G401.6 (cell line): ENCODE results near the gene MROH8.
"Not testable (repeated sequence)": the region's sequence is repeated elsewhere in the genome, so short reads cannot be mapped to it uniquely, and the experiment has no call there.

Experiments
- FAIRE-seq: peaks from 2 replicates; lab custom pipeline; 2012; peaks lifted over from hg19 to GRCh38; lab: Jason Lieb, UNC

Gene MROH8

DNA sequence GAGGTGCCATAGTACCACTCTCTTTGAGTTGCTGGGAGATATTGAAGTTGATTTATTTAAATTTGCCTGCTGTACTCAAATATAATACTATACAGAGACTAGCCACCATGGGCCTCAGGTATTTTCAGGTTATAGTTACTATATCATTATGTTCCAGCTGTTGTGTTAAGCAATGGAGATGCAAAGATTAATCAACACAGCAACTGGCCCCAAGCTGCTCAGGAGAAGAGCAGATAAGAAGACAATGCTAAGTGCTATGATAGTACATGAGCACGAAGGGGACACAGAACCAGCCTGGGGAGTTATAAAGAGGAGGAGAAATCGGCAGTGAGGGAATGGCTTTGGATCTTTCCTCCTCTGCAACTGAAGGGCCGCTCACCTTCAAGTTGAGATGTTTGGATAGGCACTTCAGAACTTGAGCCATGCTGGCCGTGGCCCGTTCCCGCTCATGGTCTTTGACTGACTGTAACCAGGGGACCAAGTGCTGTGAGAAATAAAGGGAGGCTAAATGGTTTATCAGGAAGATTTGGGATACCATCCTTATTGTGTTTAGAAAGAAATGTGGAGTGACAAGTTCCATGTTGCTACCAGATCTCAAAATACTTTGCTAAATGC is 24.6 kb downstream of the MROH8 start:
- FAIRE-seq = no peak

DNA sequence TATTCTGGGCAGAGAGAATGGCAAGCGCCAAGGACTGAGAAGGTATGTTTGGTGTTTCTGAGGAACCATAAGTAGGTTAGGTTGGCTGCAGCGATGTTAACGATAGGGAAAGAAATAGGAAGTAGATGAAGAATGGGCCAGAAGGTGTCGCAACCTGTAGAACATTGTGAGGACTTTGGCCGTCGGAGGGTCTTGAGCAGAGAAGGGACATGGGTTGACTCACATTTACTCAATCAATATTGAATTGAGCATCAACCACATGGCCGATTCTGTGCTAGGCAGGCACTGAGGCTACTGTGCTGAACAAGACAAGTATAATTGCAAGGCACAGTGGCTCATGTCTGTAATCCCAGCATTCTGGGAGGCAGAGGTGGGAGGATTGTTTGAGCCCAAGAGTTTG is 27.1 kb downstream of the MROH8 start:
- FAIRE-seq = no peak

DNA sequence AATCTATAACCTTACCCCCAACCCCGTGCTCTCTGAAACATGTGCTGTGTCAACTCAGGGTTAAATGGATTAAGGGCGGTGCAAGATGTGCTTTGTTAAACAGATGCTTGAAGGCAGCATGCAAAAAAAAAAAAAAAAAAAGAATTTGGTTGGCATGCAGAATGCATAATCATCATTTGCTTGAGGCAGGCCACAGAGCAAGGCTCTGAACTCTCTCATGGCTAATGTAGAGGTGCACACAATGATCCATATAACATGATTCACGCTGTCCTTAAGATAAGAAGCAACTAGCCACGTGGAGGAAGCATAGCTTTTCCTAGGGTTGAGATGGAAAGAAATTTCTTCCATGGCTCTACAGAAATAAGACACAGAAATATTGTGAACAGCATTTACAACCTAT is 27.8 kb downstream of the MROH8 start:
- no peak for FAIRE-seq

GRCh38 chr20:37150864-37151263 is 28.5 kb downstream of the MROH8 start:
- not testable (repeated sequence) for FAIRE-seq

DNA sequence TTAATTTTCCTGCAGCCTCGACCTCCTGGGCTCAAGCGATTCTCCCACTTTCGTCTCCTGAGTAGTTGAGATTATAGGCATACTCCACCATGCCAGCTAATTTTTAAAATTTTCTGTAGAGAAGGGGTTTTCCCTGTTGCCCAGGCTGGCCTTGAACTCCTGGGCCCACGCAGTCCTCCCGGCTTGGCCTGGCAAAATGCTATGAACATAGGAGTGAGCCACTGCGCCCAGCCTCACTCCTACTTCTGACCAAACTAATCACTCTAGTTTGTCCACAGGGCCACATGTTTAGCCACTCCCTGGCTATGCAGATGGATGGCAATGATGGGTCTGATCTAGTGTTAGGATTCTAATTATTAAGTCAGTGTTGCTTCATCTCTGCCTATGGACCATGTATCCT is 32.1 kb downstream of the MROH8 start:
- FAIRE-seq = no peak

GRCh38 chr20:37144856-37145404 is 34.4 kb downstream of the MROH8 start:
- no peak for FAIRE-seq

DNA sequence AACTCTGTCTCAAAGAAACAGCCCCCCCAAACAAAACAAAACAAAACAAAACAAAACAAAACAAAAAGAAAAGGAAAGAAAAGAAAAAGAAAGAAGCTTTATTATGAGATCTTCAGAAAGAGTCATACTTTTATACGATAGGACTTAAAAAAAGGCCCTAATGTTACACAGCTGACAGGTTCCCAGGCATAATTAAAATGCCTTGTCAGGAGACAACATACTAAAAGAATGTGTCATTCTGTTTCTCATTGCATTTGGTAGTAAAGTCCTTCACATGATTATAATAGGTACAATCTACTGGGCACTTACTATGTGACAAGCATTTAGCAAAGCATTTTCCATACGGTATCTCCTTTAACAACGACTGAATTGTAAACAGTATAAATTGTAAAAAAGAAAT is 36.6 kb downstream of the MROH8 start:
- no peak for FAIRE-seq

- FAIRE-seq = no peak
Observed at GRCh38 chr20:37137547-37137946, 41.8 kb downstream of the MROH8 start.

DNA sequence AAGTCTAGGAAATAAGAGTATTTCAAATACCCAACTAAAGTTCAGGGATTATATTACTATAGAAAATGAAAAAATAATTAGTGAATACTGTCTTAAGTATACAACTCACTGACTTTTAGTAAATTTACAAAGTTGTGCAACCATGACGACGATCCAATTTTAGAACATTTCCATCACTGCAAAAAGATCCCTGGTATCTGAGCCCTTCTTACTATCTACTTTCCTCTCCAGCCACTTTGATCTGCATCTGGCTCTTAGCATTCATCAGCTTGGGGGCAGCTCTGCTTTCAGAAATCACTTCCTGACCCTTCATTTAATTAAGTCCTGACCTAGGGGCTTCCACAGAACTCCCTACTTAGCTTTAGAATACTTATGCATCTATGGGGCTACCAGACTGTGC is 45.4 kb downstream of the MROH8 start:
- FAIRE-seq = no peak

DNA sequence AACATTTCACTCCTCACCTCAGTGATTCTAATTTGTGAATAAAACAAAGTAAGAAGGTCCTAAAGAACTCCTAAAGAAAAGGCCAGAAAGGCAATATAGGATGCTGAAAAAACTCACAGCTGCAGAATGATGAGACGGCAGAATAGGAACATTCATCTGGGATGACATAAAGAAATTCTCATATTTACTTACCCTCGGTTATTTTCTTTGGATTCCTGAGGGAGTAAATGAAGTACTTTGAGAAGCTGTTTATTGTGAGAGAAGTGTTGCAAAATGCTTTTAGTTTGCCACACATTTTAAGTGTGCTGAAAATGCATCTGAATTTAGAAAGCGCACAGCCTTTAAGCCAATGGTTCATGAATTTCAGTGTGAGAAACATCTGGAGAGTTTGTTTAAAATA is 47.9 kb downstream of the MROH8 start:
- no peak for FAIRE-seq

DNA sequence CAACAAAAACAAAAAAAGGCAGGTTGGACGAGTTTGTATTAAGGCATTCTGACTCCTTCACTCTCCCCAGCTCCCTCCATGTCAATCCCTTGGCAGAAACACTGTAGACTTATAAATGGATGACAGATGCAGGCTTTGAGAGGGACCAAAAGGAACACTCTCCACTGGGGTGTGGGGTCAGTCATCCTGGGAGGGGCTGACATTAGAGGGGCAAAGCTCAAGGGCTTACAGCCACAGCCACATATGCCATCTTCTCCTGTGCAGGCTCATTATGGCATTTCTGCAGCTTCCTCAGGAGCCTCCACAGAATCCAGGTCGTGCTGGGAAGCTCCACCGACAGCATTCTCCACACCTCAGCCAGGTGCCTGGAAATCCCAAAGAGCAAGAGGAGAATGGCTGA is 50.5 kb downstream of the MROH8 start:
- no peak for FAIRE-seq

DNA sequence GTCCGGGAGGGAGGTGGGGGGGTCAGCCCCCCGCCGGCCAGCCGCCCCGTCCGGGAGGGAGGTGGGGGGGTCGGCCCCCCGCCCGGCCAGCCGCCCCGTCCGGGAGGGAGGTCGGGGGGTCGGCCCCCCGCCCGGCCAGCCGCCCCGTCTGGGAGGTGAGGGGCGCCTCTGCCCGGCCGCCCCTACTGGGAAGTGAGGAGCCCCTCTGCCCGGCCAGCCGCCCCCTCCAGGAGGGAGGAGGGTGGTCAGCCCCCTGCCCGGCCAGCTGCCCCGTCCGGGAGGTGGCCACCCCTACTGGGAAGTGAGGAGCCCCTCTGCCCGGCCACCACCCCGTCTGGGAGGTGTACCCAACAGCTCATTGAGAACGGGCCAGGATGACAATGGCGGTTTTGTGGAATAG is 53.1 kb downstream of the MROH8 start:
- FAIRE-seq = not testable (repeated sequence)

GRCh38 chr20:37123441-37123840 is 55.9 kb downstream of the MROH8 start:
- FAIRE-seq = no peak

- FAIRE-seq = no peak
Observed at GRCh38 chr20:37120497-37120896, 58.9 kb downstream of the MROH8 start.

DNA sequence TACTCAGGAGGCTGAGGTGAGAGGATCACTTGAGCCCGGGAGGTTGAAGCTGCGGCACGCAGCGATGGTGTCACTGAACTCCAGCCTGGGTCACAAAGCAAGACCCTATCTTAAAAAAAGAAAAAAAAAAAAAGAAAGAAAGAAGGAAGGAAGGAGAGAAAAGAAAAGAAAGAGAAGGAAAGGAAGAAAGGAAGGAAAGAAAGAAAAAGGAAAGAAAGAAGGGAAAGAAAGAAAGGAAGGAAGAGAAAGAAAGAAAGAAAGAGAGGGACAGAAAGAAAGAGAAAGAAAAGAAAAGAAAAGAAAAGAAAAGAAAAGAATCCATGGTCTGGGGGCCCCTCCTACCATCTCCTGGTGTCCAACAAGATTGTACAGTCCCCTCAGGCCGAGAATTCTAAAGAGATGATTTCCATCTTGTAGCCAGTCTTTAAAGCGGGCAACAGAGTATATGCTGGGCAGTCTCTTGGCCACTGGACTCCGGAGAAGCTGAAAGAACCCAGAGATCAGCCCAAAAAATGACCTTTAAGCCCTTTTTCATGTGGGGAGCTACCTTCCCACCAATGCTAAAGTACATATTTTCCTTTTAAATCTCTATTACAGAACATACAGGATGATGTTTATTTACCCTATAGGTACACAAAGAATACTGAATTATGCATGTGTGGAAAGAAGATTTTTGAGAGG is 59.9 kb downstream of the MROH8 start:
- FAIRE-seq = no peak

DNA sequence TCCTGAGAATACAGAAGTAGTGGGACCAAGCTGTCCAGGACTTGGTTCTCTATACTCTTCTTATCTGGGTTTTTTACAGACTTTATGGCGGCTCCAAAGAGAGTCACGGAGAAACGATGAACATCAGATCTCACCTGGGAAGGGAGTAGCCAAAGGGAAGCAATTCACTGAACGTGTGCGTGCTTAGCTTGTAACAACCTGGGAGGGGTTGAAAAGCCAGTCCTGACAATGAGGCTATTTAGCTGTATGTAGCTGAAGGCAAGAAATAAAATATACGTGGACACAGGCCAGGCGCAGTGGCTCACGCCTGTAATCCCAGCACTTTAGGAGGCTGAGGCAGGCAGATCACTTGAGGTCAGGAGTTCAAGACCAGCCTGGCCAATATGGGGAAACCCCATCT is 65.3 kb downstream of the MROH8 start:
- FAIRE-seq = no peak

- FAIRE-seq = no peak
Observed at GRCh38 chr20:37111926-37112455, 67.4 kb downstream of the MROH8 start.

GRCh38 chr20:37108676-37109075 is 70.7 kb downstream of the MROH8 start:
- FAIRE-seq = no peak

DNA sequence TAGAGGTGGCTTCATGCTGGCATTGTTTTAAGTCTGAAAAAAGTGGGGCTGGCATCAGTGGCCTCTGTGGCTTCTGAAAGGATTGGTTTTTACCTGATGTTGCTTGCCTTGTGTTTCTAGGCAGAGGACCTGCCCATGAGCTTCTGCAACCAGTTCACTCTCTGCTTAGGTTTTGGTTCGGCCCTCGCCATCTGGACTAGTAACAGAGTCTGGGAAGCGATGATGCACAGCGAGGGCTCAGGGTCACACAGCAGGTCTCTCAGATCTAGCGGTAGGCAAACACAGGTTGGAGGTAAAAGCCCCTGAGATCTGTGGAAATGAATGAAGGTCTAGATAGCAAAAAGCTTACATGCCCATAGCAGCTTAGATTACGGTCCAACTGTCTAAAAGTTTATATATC is 76.8 kb downstream of the MROH8 start:
- FAIRE-seq = no peak

DNA sequence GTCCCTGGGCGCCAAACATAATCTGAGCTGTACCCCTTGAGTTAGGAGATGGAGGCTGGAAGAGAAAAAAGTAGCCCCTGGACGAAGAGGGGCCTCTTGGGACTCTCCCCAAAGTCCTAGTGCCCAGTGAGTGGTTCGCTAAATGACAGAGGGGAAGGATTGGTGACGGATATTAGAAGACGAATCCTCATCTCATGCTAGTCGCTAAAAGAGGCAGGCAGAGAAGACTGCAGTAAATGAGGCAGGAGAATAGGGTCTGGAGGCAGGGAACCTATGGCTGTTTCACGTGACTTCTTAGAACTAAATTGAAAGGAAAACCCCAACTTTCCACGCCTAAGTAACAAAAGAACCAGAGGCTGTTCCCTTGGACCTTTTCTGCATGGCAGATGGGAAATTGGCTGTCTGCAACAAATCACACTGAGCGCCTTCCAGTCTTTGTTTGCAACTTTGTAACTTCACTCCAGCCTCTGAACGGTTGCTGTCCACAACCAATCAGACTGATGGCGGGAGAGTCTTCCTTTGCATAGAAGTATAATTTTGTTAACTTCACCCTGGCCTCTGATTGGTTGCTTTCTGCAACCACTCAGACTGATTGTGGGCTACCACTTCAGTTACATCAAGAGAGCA is 82.8 kb downstream of the MROH8 start:
- no peak for FAIRE-seq

- no peak for FAIRE-seq
Observed at GRCh38 chr20:37095599-37096414, 83.5 kb downstream of the MROH8 start, which contains the start of gene RBL1. TSS of gene RBL1 (minus strand) at chr20:37095997. CDS start at chr20:37095928, 69 bp downstream.

- FAIRE-seq = no peak
Observed at GRCh38 chr20:37095108-37095598, 84.2 kb downstream of the MROH8 start.
